Stimulated activated CD4-positive, alpha-beta T cell treated with anti-CD3 and anti-CD28 coated beads, Interleukin-1b, Interleukin-23, amount 100 ng/mL, for 48 hours (primary cell): ENCODE measurements around the gene GMEB2.
"Not testable (repeated sequence)": the region's sequence is repeated elsewhere in the genome, so short reads cannot be mapped to it uniquely, and the experiment has no call there.

ENCODE experiments used
- DNase-seq: peaks from one replicate; pipeline ENCODE4 v3.0.0-alpha.2; 2020

The GMEB2 gene

DNA sequence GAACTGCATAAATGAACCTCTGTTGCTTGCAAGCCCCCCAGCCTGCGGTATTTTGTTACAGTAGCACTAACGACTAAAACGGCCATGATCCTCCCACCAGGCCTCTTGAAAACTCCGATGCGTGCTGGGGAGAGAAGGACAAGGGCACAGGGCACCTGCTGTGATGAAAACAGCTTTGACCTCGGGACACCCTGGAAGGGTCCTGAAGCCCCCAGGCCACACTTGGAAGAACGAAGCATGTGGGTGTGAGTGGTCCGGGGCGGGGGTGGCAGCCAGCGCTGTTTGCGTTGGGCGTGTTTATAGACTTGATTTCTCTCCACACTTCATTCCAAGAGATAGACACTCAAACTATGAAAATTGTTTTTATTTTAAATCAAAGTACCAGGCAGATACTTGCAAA, 39.6 kb downstream of the GMEB2 start:
- no peak for DNase-seq

DNA sequence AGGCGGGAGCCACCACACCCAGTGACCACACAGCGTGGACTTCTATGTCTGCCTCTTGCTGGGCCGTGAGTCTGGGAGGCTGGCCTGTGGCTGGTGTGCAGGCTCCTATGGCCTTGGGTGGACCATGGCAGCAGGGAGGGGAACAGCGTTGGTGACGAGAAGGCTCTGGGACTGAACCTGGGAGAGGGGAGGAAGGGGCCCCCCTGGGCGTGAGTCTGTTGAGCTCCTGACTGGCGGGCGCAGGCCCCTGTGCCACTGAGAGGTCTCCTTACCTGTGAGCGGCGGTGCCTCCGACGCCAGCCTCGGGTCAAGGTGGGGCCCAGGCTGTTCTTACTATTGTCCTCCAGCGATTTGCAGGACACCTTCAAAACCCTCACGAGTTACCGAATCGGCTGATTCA, 40.1 kb downstream of the GMEB2 start:
- DNase-seq: no peak

DNA sequence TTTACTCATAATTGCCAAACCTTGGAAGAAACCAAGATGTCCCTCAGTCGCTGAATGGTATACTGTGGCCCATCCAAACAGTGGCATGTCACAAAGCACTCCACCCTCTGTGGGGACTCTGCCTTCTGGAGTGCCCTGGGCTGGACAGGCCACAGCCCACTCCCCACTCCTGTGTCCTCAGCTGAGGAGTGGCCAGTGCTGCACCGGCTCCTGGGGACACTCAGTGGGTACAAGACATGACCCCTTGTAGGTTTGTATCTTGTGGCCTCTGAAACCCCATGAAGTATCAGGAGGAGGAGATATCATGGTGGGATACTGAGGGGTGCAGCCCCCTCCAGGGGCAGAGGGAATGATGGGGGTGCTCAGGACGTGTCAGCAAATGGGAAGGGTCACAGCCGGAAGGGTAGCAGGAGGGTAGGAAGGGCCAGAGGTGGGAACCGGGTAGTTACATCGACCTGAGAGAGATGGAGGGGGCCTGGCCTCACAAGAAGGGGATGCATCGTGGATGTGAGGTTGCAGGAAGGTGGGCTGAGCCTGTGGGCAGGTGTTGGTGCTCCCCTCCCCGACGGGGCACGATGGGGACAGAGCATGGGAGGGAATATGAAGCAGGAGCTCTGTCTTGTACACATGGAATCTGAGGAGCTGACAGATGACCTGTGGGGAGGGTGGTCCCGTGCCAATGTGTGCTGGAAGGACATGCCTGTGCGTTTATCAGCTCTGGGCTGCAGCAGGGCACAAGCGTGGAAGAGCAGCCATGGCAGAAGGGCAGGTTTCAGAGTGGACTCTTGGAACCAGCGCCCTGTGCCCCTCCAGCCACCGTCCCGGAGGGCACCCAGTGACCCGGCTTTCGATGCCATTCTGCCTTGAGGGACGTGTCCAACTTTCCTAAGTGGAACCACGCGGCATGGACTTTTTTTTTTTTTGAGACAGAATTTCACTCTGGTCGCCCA, 41.0 kb downstream of the GMEB2 start:
- DNase-seq: no peak

DNA sequence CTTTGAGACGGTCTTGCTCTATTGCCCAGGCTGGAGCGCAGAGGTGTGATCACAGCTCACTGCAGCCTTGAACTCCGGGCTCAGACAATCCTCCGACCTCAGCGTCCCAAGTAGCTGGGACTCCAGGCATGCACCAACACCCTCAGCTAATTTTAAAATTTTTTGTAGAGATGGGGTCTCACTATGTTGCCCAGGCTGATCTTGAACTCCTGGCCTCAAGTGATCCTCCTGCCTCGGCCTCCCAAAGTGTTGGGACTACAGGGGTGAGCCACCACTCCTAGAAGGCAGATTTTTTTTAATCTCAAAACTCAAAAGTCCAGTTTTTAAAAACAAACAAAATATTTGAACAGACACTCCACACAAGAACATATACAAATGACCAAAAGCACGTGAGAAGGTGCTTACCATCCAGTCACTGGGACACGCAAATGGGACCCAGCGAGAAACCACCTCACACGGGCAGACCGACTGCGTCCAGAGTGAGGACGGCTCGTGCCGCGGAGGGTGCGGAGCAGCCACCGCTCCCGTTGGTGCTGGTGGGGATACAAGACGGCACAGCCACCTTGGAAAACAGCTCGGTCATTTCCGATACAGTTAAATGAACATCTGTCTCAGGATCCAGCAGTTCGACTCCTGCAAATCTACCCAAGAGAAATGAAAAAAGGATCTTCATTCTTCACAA, 44.4 kb downstream of the GMEB2 start:
- DNase-seq: no peak

DNA sequence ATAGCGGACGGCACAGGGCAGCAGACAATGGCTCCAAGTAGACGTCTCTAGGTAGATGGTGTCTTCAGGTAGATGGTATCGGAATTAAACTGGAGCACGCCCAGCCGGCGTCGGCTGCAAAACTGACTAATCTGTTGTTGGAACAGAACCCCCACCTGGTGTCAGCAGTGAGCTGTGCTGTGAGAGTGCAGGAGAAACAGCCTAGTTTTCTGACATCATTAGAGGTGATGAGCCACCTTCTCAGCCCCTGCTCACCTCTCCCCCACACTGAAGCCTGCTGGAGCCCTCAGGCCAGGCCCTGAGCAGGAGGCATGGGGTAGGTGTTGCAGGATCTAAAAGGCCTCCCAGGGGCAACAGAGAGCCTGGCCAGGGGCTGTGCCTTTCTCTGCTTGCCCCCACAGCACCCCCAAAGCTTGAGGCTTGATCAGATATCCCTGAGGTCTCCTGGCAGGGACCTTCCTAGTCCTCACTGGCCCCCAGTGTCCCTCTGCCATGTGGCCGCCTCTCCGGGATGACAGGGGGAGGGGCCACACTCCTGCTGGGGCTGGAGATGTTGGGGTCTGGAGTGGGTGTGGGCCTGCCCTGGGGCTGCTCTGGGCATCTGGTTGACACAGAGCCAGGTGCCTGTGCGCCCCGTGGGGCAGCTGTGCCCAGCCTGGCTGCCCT, 46.0 kb downstream of the GMEB2 start:
- peak; percentile 76 for DNase-seq

DNA sequence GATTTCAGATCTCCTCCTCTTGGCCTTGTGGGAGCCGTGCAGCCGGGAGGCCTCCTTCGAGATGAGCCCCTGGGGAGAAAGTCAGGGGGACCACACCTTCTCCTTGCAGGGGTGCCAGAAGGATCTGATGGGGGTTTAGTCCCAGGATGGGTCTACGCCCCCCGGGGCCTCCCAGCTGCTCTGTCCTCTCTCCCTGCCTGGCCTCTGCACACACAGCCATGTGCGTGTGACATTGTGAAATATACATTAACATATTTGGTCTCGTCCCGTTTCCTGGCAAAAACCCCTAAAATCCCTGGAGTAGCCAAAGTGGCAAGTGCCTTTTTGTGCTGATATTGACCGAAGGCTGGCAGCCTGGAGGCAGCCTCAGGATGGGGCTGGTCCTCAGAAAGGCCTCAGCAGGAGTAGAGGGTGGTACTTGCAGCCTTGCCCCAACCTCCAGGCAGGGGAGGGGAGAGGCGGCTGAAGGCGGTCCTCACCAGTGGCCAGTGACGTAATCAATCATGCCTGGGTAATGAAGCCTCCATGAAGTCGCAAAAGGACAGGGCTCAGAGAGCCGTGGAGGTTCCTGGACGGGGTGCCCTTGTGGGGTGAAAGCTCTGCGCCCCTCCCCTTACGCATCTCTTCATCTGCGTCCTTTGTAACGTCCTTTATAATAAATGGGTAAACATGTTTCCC, 47.7 kb downstream of the GMEB2 start:
- no peak for DNase-seq

DNA sequence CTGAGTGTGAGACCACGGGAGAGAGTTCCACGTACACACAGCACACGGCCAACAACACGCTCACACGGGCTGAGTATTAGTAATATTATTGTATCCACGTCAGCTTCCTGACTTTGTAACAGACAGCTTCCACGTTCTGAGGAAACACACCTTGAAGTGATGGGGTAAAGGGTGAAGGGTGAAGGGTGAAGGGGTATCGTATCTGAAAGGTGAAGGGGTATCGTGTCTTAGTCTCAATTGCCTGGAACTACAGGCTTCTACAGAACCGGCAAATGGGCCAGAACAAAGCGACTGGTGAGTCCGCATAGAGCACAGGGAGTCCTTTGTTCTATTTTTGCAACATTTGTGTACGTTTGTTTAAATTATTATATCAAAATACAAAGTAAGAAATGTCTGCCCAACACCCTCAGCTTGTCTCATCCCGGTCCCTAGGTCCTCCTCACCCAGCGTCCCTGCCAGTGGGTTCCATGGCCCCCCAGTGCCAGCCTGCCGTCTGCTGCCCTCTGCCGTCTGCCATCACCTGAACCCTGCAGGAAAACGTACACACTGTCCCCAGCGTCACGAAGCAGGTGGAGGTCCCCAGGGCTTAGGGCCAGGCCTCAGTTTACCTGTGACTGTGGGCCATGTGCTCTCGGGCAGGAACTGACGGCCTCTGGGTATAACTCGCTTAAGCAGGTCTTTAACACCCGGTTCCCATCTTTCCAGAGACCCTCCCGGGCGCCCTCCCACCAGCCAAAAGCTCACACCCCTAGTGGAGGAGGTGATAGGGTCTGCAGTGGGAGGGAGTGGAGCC, 48.5 kb downstream of the GMEB2 start:
- no peak for DNase-seq

DNA sequence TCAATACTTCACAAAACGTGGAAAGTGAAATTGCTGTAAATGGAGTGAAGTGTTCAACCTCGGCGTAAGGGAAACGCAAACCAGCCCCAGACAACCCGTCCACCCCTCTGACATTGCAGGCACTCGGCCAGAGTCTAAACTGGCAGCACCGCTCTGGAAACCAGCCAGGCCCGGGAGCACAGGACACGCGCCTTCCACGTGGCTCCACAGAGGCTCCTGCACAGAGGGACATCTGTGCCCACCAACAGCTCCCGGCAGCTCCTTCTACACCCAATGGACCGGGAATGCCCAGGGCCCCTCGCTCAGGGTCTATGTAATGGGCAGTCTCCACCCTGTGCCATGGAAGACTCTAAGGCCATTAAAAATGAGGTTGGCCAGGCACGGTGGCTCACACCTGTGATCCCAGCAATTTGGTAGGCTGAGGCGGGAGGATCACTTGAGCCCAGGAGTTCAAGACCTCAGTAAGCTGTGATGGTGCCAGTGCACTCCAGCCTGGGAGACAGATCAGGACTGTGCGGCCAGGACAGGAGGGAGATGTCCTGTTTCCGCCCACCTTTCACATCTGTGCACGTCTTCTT, 49.5 kb downstream of the GMEB2 start:
- DNase-seq: no peak

DNA sequence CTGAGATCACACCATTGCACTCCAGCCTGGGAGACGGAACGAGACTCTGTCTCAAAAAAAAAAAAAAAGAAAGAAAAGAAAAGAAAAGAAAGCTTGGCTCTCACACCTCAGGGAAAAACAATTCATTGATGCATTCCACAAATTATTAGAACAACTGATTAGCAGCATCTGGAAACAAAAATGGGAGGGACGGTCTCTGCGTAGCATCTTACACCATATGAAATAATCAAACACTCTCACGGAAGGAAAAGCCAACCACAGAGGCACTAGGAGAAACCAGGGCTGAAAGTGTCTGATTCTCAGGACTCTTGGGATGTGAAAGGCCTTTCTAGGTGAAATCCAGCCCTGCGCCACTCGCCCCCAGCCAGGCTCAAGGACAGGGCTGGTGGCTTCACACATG, 50.6 kb downstream of the GMEB2 start:
- no peak for DNase-seq

DNA sequence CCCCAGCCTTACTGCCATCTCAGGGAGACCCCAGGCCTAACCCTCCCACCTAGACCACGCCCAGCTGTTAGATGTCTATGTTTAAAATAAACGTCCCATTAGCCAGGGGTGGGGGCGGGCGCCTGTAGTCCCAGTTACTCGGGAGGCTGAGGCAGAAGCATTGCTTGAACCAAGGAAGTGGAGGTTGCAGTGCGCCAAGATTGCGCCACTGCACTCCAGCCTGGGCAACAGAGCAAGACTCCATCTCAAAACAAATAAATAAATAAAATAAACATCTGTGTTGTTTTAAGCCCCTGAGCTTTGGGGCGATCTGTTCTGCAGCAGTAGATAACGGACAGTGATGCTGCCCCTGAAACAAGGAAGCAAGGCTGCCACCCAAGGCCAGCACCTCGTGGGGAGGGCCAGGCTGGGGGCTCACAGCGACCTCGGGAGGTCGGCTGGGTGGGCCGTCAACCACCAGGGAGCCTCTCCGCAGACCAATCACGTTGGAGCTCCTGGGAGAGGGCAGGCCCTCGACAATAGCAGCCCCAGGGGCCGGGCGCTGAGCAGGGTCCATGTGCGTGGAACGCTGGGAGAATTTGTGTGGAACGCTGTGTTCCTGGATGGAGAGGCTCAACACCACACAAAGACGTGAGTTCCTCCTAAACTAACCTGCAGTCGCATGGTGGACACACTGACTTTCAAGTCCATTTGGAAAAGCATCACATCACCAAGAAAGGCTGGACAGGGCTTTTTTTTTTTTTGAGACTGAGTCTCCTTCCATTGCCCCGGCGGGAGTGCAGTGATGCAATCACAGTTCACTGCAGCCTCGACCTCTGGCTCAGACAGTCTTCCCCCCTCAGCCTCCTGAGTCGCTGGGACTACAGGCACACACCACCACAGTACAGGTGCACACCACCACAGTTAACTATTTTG, 51.8 kb downstream of the GMEB2 start:
- DNase-seq: no peak

DNA sequence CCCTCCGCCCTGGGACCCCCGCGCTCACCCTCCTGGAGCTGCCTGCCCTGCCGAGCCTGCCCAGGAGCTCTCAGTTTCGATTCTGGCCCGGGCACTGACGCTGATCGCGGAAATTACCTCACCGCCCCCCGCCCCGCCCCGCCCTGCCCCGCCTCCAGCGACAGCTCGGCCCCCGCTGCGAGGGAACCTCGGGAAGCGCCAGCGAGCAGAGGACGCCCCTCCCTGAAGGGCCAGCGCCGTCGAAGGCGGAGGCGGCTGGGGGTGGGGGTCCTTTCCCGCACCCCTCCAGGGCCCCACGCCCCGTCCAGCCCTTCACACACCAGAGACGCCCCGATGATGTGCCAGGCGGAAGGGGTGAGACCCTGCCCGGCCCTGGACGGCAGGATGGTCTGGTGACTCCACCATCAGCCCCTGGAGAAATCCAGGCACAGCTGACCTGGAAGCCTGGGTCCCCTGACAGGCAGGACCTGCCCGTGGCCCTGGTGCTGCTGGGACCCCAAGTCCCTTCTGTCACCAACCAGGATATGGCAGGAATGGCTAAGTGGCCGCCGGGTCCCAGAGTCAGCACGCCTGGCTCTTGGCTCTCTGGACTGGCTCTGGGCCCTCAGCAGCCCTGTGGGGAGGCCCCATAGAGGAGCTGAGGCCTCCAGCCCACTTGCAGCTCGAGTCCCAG, 52.6 kb downstream of the GMEB2 start, which contains the start of gene HELZ2:
Gene HELZ2 (minus strand): TSS at position 84 of the 673 bp plus-strand sequence. CDS start 1,854 bp downstream, outside the sequence.
- peak; percentile 37 for DNase-seq

DNA sequence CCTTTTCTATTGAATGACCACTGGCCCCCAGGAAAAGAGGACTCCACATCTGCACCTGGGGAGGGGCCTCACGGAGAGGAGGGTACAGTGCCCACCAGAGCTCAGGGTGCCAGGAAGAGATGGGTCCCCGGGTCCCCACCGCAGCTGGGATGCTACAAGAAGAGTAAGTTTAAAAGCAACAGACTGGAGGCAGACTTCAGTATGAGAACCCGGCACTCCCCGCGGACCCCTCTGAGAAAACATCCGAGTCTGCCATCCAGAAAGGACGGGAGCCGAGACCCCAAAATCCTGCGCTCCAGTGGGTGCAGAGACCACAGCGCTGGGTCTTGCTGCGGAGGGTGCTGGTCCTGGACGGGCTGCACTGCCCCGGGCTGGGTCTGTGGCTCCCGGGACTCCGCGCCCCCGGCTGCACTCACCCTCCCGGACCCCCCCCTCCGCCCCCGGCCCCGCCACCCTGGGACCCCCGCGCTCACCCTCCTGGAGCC, 53.2 kb downstream of the GMEB2 start:
- DNase-seq: no peak

DNA sequence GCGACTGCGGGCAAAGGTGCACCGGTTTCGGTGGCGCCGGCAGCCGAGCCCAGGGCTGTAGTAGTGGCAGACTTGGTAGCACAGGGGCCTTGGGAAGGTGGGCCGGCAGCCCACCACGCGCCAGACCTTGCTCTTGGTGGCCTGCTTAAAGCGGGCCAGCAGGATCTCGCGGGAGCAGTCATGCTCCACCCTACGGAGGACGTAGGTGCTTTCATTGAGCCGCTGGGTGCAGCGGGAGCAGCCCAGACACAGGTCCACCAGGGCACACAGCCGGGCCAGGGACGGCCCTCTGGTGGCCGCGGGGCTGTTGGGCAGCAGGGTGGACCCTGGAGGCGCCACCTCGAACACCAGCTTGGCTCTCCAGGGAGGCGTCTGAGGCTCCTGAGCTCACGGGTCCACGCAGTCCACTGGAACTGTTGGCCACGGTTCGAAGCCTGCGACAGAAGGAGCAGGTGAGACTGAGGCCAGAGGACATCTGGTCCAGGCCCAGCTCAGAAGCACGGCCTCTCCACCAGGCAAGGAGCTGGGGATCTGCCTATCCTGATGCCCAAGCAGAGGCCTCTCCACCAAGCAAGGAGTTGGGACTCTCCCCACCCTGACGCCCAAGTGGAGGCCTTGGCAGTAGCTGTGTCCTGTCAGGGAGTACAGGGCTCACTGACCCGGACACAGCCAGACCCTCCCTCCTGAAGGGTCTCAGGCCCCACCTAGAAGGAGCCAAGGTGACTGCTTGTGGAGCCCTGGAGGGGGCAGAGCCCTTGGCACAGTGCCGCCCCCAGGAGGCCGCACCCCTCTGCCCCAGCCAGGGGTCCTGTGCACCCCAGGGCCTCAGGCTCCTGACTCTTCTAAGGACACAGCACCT, 53.9 kb downstream of the GMEB2 start:
- DNase-seq: no peak

DNA sequence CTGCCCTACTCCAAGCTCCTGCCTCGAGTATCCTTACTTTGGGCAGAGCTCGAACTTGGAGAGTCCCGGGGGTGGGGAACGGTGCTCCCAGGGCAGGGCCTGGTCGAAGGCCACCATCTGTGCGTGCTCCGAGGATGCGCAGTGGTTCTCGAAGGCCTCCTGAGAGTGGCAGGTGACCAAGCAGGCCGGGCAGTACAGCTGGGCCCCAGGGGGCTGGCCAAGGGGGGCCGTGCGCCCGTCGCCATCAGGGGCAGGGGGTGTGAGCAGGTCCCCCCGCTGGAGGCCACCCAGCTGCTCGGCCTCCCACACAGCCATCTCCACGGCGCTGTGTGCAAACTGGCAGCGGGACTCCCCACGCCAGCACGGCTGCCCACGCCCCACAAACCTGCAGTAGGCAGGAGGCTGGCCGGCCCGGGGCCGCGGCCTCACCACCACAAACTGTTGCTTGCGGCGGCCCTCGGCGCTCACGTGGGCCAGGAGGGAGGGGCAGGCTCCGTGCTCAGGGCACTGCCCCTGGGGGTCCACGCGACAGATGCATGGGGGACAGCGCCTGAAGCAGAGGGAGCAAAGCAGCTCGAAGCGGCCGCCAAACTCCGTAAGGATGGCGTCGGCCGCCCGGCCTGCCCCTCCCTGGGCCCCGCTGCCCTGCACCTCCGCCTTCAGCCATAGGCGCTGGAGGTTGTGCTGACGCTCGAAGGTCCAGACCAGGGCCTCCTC, 54.7 kb downstream of the GMEB2 start:
- no peak for DNase-seq

DNA sequence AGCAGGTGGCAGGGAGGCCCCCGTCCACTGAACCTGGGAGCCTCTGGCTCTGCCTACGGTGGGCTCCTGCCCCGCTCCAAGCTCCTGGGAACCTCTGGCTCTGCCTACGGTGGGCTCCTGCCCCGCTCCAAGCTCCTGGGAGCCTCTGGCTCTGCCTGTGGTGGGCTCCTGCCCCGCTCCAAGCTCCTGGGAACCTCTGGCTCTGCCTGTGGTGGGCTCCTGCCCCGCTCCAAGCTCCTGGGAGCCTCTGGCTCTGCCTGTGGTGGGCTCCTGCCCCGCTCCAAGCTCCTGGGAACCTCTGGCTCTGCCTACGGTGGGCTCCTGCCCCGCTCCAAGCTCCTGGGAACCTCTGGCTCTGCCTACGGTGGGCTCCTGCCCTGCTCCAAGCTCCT, 55.8 kb downstream of the GMEB2 start:
- DNase-seq: not testable (repeated sequence)

DNA sequence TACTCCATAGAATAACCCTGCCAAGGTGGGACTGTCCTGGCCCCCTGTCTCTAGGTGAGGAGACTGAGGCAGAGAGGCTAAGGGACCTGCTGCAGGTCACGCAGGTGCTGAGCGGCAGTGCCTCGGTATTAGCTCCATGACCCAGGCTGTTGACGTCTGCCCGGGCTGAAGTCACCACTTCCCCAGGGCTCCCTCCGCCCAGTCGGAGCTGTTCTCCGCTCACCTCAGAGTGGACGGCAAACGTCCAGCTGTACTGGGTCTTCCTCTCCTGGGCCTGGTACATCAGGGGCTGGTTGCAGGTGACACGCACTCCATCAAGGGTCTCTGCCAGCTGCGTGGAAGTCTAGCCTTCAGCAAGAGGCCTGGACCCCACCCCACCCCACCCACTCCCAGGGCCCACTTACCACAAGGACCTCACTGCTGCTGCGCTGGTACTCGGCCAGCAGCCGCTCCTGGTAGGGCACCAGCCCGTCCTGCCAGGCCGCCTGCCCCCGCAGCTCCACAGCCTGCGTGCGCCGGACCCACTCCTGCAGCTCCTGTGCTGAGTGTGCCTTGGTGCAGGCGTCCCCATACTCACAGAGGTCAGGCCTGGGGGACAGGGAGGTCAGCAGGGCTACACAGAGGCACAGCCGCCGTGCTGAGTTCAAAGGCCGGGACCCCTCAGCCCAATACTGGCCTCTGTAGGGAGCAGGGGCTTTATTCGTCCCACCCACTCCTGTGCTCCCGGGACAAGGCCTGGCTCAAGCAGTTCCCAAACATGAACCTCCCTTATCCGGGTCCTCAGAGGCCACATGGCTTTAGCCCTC, 56.4 kb downstream of the GMEB2 start:
- DNase-seq: no peak
